OCI-M2 (cell line): ENCODE measurements around the gene SORD.
"Not testable (repeated sequence)": the region's sequence is repeated elsewhere in the genome, so short reads cannot be mapped to it uniquely, and the experiment has no call there.

Source experiments
- DNase-seq: peaks from one replicate; lab custom pipeline; 2025; ENCODE audit not compliant: unreplicated experiment; lab: John Stamatoyannopoulos, UW

SORD gene

GRCh38 chr15:45093622-45094357 lies 70.8 kb downstream of the SORD start:
- no peak for DNase-seq

- DNase-seq, result no peak
Observed at GRCh38 chr15:45094358-45094730, 71.3 kb downstream of the SORD start.

- DNase-seq, result no peak
Observed at GRCh38 chr15:45095661-45096060, 72.7 kb downstream of the SORD start.

GRCh38 chr15:45097466-45097865 lies 74.5 kb downstream of the SORD start:
- DNase-seq, result no peak

GRCh38 chr15:45099549-45100165 lies 76.7 kb downstream of the SORD start:
- no peak for DNase-seq

- DNase-seq, result no peak
Observed at GRCh38 chr15:45100884-45101625, 78.1 kb downstream of the SORD start.

GRCh38 chr15:45101749-45102148 lies 78.8 kb downstream of the SORD start:
- no peak for DNase-seq

- DNase-seq, result no peak
Observed at GRCh38 chr15:45102226-45102625, 79.2 kb downstream of the SORD start.

- DNase-seq, result not testable (repeated sequence)
Observed at GRCh38 chr15:45104170-45104569, 81.2 kb downstream of the SORD start.

- no peak for DNase-seq
Observed at GRCh38 chr15:45105586-45105985, 82.6 kb downstream of the SORD start.

GRCh38 chr15:45106002-45106790 lies 83.2 kb downstream of the SORD start:
- DNase-seq, result no peak

- DNase-seq, result no peak
Observed at GRCh38 chr15:45107941-45108630, 85.1 kb downstream of the SORD start.

GRCh38 chr15:45110256-45110820 lies 87.3 kb downstream of the SORD start:
- DNase-seq, result no peak

GRCh38 chr15:45111390-45112142 lies 88.6 kb downstream of the SORD start:
- DNase-seq, result no peak

- no peak for DNase-seq
Observed at GRCh38 chr15:45112143-45112590, 89.2 kb downstream of the SORD start.

- DNase-seq, result no peak
Observed at GRCh38 chr15:45112591-45113379, 89.8 kb downstream of the SORD start.

GRCh38 chr15:45113380-45113990 lies 90.5 kb downstream of the SORD start:
- no peak for DNase-seq

- DNase-seq, result no peak
Observed at GRCh38 chr15:45114076-45114750, 91.2 kb downstream of the SORD start, which contains the start of the genes DUOX2 and DUOXA2. Gene DUOX2, minus strand, starts transcription at chr15:45114172. Its CDS starts 761 bp downstream, at chr15:45113411. Gene DUOXA2, plus strand, starts transcription at chr15:45114326. Its CDS starts 280 bp downstream, at chr15:45114606.
